Subcutaneous adipose tissue (tissue), 4 donors: ENCODE measurements around the gene GFRA4. TPM values are rescaled to one million over a fixed set of nuclear protein-coding genes. Genes with fewer than 3 reads are reported as not detected.

Source experiments
- CTCF ChIP-seq: fragments of 450-650 bp; IDR thresholded peaks from one replicate; pipeline ENCODE4 v1.5.1; 2016; ENCODE audit warnings: low read depth, mild to moderate bottlenecking, control low read depth, antibody characterized with exemption, moderate library complexity
- total RNA-seq, 4 donors: library from RNA; depleted of rRNA; stranded (reverse); fragments of >200 nt; gene quantifications; one replicate each; pipeline ENCODE4 v1.1.0, GENCODE V29; 2016

The GFRA4 gene
- total RNA-seq, 4 donors from 2014 or later = not detected

- no peak for TF ChIP-seq CTCF
Observed at GRCh38 chr20:3699037-3699436, 35.8 kb upstream of the GFRA4 start.

- TF ChIP-seq CTCF = no peak
Observed at GRCh38 chr20:3698591-3699001, 35.4 kb upstream of the GFRA4 start.

GRCh38 chr20:3697588-3698305 lies 34.5 kb upstream of the GFRA4 start:
- no peak for TF ChIP-seq CTCF

GRCh38 chr20:3696745-3697587 lies 33.8 kb upstream of the GFRA4 start:
- TF ChIP-seq CTCF = no peak

- TF ChIP-seq CTCF = no peak
Observed at GRCh38 chr20:3696200-3696599, 33.0 kb upstream of the GFRA4 start.

GRCh38 chr20:3694864-3695263 lies 31.7 kb upstream of the GFRA4 start:
- no peak for TF ChIP-seq CTCF

- no peak for TF ChIP-seq CTCF
Observed at GRCh38 chr20:3693376-3693775, 30.2 kb upstream of the GFRA4 start.
